SK-N-SH (cell line): ENCODE results near the gene TM7SF2. TPM values are rescaled to one million over a fixed set of nuclear protein-coding genes. Genes with fewer than 3 reads are reported as not detected.

Experiments used
- CTCF ChIA-PET: fragments of 300-600, 350-600 bp; formaldehyde crosslinking; extraction: SDS; loops from one replicate; lab custom pipeline; 2021; lab: Yijun Ruan, JAX
- POLR2A ChIA-PET: fragments of 350-600 bp; sonication (Branson Sonifier 250); formaldehyde crosslinking; extraction: SDS; loops from one replicate; lab custom pipeline; 2020; ENCODE audit warnings: antibody characterized with exemption, inconsistent platforms; lab: Yijun Ruan, JAX
- DNase-seq: peaks from one replicate; pipeline ENCODE4 v3.0.0; 2012
- H2AFZ ChIP-seq: fragments of 200-600 bp; sonication (generic); 2 replicates; pipeline ENCODE4 v1.8.1; 2016; ENCODE audit warnings: antibody characterized with exemption, mild to moderate bottlenecking, low read depth
- H3F3A ChIP-seq: fragments of 200-600 bp; sonication (generic); replicated peaks from 2 replicates; pipeline ENCODE3; 2016; ENCODE audit warnings: antibody characterized with exemption, mild to moderate bottlenecking; ENCODE audit not compliant: insufficient read depth
- H3K27ac ChIP-seq, 2 experiments: fragments of 200-500 bp in 1 of 2; fragments of 200-600 bp in 1 of 2; sonication (Bioruptor generic) in 1 of 2; sonication (generic), shearing (Covaris generic) in 1 of 2; 2 replicates each; pipeline versions ENCODE4 v1.5.1 to v1.6.1; 2014 to 2016; ENCODE audit warnings: low read depth in 2 of 2, inconsistent platforms in 1 of 2, low read length in 1 of 2, mild to moderate bottlenecking in 1 of 2, mixed read lengths in 1 of 2
- H3K27me3 ChIP-seq: fragments of 200-600 bp; sonication (generic), shearing (Covaris generic); 2 replicates; pipeline ENCODE4 v1.6.1; 2016; ENCODE audit warnings: mixed run types; ENCODE audit not compliant: insufficient read depth
- H3K36me3 ChIP-seq, 2 experiments: fragments of 200-500 bp in 1 of 2; fragments of 200-600 bp in 1 of 2; sonication (Bioruptor generic) in 1 of 2; sonication (generic) in 1 of 2; replicated peaks in 1 of 2; 2 replicates each; pipeline versions ENCODE3 to v1.5.1; 2014 to 2016; ENCODE audit warnings: low read length in 1 of 2, mild to moderate bottlenecking in 1 of 2; ENCODE audit not compliant: insufficient read depth in 2 of 2, control insufficient read depth in 1 of 2
- H3K4me1 ChIP-seq, 2 experiments: fragments of 200-500 bp in 1 of 2; fragments of 200-600 bp in 1 of 2; sonication (Bioruptor generic) in 1 of 2; sonication (generic), shearing (Covaris generic) in 1 of 2; 2 replicates each; pipeline versions ENCODE4 v1.5.1 to v1.6.1; 2014 to 2016; ENCODE audit warnings: low read depth in 1 of 2, low read length in 1 of 2, mixed run types in 1 of 2; ENCODE audit not compliant: insufficient read depth in 2 of 2, control insufficient read depth in 1 of 2
- H3K4me2 ChIP-seq: fragments of 200-600 bp; sonication (generic), shearing (Covaris generic); 2 replicates; pipeline ENCODE4 v1.6.1; 2017; ENCODE audit warnings: mixed run types
- H3K4me3 ChIP-seq, 2 experiments: fragments of 200-500 bp in 1 of 2; fragments of 200-600 bp in 1 of 2; sonication (Bioruptor generic) in 1 of 2; sonication (generic), shearing (Covaris generic) in 1 of 2; 2 replicates each; pipeline versions ENCODE4 v1.5.1 to v1.8.1; 2014 to 2016; ENCODE audit warnings: low read depth in 2 of 2, inconsistent platforms in 1 of 2, low read length in 1 of 2, mild to moderate bottlenecking in 1 of 2, mixed read lengths in 1 of 2, moderate library complexity in 1 of 2
- H3K79me2 ChIP-seq: fragments of 200-600 bp; sonication (generic); 2 replicates; pipeline ENCODE4 v1.8.1; 2017; ENCODE audit warnings: mild to moderate bottlenecking; ENCODE audit not compliant: insufficient read depth
- H3K9ac ChIP-seq: fragments of 200-600 bp; sonication (generic); 2 replicates; pipeline ENCODE4 v1.6.1; 2017; ENCODE audit warnings: mixed run types
- H3K9me2 ChIP-seq: fragments of 200-600 bp; sonication (generic); 2 replicates; pipeline ENCODE4 v1.6.1; 2017; ENCODE audit warnings: mixed run types
- H3K9me3 ChIP-seq: fragments of 200-600 bp; sonication (generic); 2 replicates; pipeline ENCODE4 v1.6.1; 2017; ENCODE audit warnings: mixed run types, mild to moderate bottlenecking, moderate library complexity
- H4K20me1 ChIP-seq: fragments of 200-600 bp; sonication (generic); 2 replicates; pipeline ENCODE4 v1.6.1; 2017; ENCODE audit warnings: mild to moderate bottlenecking, mixed run types; ENCODE audit not compliant: insufficient read depth
- FOXM1 ChIP-seq: IDR thresholded peaks from 2 replicates; pipeline ENCODE4 v1.4.0; 2012; ENCODE audit warnings: low read depth, mild to moderate bottlenecking
- GABPA ChIP-seq: IDR thresholded peaks from 2 replicates; pipeline ENCODE4 v1.4.0; 2012; ENCODE audit warnings: low read depth, mild to moderate bottlenecking
- JUND ChIP-seq: IDR thresholded peaks from 2 replicates; pipeline ENCODE4 v1.4.0; 2012
- MEF2A ChIP-seq: IDR thresholded peaks from 2 replicates; pipeline ENCODE4 v1.4.0; 2012; ENCODE audit warnings: low read depth, borderline replicate concordance
- MXI1 ChIP-seq: IDR thresholded peaks from 2 replicates; pipeline ENCODE4 v1.6.1; 2012; ENCODE audit warnings: mild to moderate bottlenecking, low read depth, low read length, improper control_type of control experiment
- RAD21 ChIP-seq: IDR thresholded peaks from 2 replicates; pipeline ENCODE4 v1.6.1; 2012; ENCODE audit warnings: mild to moderate bottlenecking, low read length
- REST ChIP-seq: IDR thresholded peaks from 2 replicates; pipeline ENCODE4 v1.6.1; 2012; ENCODE audit warnings: mild to moderate bottlenecking, low read depth, low read length, moderate library complexity
- RFX5 ChIP-seq: IDR thresholded peaks from 2 replicates; pipeline ENCODE4 v1.6.1; 2012; ENCODE audit warnings: mild to moderate bottlenecking, improper control_type of control experiment, low read length
- RXRA ChIP-seq: IDR thresholded peaks from 2 replicates; pipeline ENCODE4 v1.4.0; 2012; ENCODE audit warnings: low read depth, mild to moderate bottlenecking, borderline replicate concordance
- SMC3 ChIP-seq: IDR thresholded peaks from 2 replicates; pipeline ENCODE4 v1.6.1; 2012; ENCODE audit warnings: low read depth, low read length, improper control_type of control experiment
- TCF12 ChIP-seq: IDR thresholded peaks from 2 replicates; pipeline ENCODE4 v1.4.0; 2012
- TEAD4 ChIP-seq: IDR thresholded peaks from 2 replicates; pipeline ENCODE4 v1.4.0; 2012; ENCODE audit warnings: mild to moderate bottlenecking, borderline replicate concordance; ENCODE audit not compliant: insufficient read depth
- USF1 ChIP-seq: IDR thresholded peaks from 2 replicates; pipeline ENCODE4 v1.4.0; 2012; ENCODE audit warnings: low read depth, borderline replicate concordance
- ZBTB33 ChIP-seq: IDR thresholded peaks from 2 replicates; pipeline ENCODE4 v1.4.0; 2012; ENCODE audit warnings: low read depth, borderline replicate concordance
- WGBS: methylation state at CpG from one replicate; pipeline ENCODE4 v1.1.6; 2017; ENCODE audit warnings: low lambda C conversion rate; 5-methylcytosine and 5-hydroxymethylcytosine counted together
- polyA plus RNA-seq, 3 experiments: library from polyadenylated mRNA; depleted of rRNA; stranded (reverse); fragments of >200 nt; gene quantifications; 2 replicates each; pipeline ENCODE4 v1.2.3, GENCODE V29; 2012

The TM7SF2 gene
- polyA plus RNA-seq, 1 of the 3 experiments (the other 2 are of a cell fraction), result 87.8 TPM

- H3K9ac ChIP-seq, result no peak overlapping the region
- no peak overlapping the region for H2AFZ ChIP-seq
- no peaks in the 10 kb centered on the region for H3F3A ChIP-seq
- ChIA-PET POLR2A (interaction anchor here (0.7 to 2.5 kb wide), 2 partner anchors 8 to 25 kb away, joined by 5 to 7 read pairs; partner anchors contain the start of gene TM7SF2), CTCF (interaction anchor here (1.1 to 12.6 kb wide), 2 partner anchors 9 to 90 kb away, joined by 3 to 150 read pairs; partner anchors contain the start of genes ARL2 and TM7SF2)
- no peak overlapping the region for H3K27ac ChIP-seq
- peaks cover 59% of the 10 kb centered on the region for H3K79me2 ChIP-seq
- H3K9me2 ChIP-seq, result no peaks in the 10 kb centered on the region
- H4K20me1 ChIP-seq, result peaks cover 9% of the 10 kb centered on the region
- H3K27me3 ChIP-seq, result no peaks in the 10 kb centered on the region
- H3K4me3 ChIP-seq, result no peak overlapping the region
- DNase-seq, result no peak
- no peaks in the 10 kb centered on the region for H3K9me3 ChIP-seq
- H3K36me3 ChIP-seq, result peaks cover 8 to 9% of the 10 kb centered on the region in 2 experiments
- H3K4me1 ChIP-seq, result no peaks in the 10 kb centered on the region; a peak in 1 of 4 replicates
- H3K4me2 ChIP-seq, result no peak overlapping the region
- TF ChIP-seq TEAD4, result no peak
Measured at GRCh38 chr11:65103476-65103875, 8.2 kb upstream of the TM7SF2 start.

- Histone ChIP-seq H3K4me1 (no peaks in the 10 kb centered on the region; a peak in 1 of 4 replicates), H3K79me2 (peaks cover 47% of the 10 kb centered on the region; the same call in 1 of the 2 replicates)
- WGBS, result 90% methylated on average over 4 of the region's 4 CpGs
- TF ChIP-seq USF1 (no peak), RAD21 (no peak), MEF2A (no peak), MXI1 (no peak), GABPA (no peak), FOXM1 (no peak), RFX5 (no peak), JUND (no peak)
- TF ChIP-seq, all 33 proteins: peak for 0
- POLR2A ChIA-PET, result no interaction called here
- Histone ChIP-seq H3K9ac (no peak overlapping the region), H3F3A (no peaks in the 10 kb centered on the region), H3K4me3 (no peak overlapping the region), H4K20me1 (peaks cover 9% of the 10 kb centered on the region), H3K27me3 (no peaks in the 10 kb centered on the region), H3K36me3 (peaks cover 8 to 16% of the 10 kb centered on the region in 2 experiments), H3K9me3 (no peaks in the 10 kb centered on the region), H3K4me2 (no peak overlapping the region), H3K27ac (no peak overlapping the region), H3K9me2 (no peaks in the 10 kb centered on the region), H2AFZ (no peak overlapping the region)
- no peak for DNase-seq
- CTCF ChIA-PET, result interaction anchor here (12.6 kb wide), 1 partner anchor 8 kb away, joined by 150 read pairs; the partner anchor contains the start of gene TM7SF2
Measured at GRCh38 chr11:65104628-65105027, 7.0 kb upstream of the TM7SF2 start.

GRCh38 chr11:65107078-65107477 is 4.6 kb upstream of the TM7SF2 start:
- CTCF ChIA-PET, result interaction anchor here (4.3 kb wide), 1 partner anchor 11 kb away, joined by 22 read pairs; the partner anchor contains the start of gene ZNHIT2
- H3K4me1 ChIP-seq, result peaks cover 0 to 12% of the 10 kb centered on the region in 2 experiments; a peak in 2 of 4 replicates
- peaks cover 15% of the 10 kb centered on the region for H4K20me1 ChIP-seq
- peaks cover 13% of the 10 kb centered on the region for H3F3A ChIP-seq
- H3K36me3 ChIP-seq, result peaks cover 4 to 20% of the 10 kb centered on the region in 2 experiments
- no peak overlapping the region for H3K4me2 ChIP-seq
- H3K9me2 ChIP-seq, result no peaks in the 10 kb centered on the region
- peaks cover 35% of the 10 kb centered on the region; the same call in 1 of the 2 replicates for H3K79me2 ChIP-seq
- no peaks in the 10 kb centered on the region for H3K9me3 ChIP-seq
- DNase-seq, result no peak
- POLR2A ChIA-PET, result no interaction called here
- H3K27me3 ChIP-seq, result no peaks in the 10 kb centered on the region
- 95% methylated on average over 6 of the region's 15 CpGs for WGBS
- no peak overlapping the region for H3K9ac ChIP-seq
- no peak overlapping the region for H3K4me3 ChIP-seq
- H3K27ac ChIP-seq, result no peak overlapping the region
- H2AFZ ChIP-seq, result no peak overlapping the region
- TF ChIP-seq MXI1, result no peak
- no peak for TF ChIP-seq RAD21
- TF ChIP-seq JUND, result no peak
- TF ChIP-seq REST, result no peak
- no peak for TF ChIP-seq GABPA
- TF ChIP-seq RXRA, result no peak
- no peak for TF ChIP-seq TCF12
- TF ChIP-seq RFX5, result no peak
- TF ChIP-seq SMC3, result no peak
- no peak for TF ChIP-seq MEF2A
- TF ChIP-seq ZBTB33, result no peak
